Smooth muscle cell of the brain vasculature (primary cell): ENCODE results near the gene AZI2.

Experiments
- DNase-seq: peaks from one replicate; pipeline ENCODE4 v3.0.0-alpha.2; 2012; ENCODE audit warnings: low read depth, low spot score

Gene AZI2

DNA sequence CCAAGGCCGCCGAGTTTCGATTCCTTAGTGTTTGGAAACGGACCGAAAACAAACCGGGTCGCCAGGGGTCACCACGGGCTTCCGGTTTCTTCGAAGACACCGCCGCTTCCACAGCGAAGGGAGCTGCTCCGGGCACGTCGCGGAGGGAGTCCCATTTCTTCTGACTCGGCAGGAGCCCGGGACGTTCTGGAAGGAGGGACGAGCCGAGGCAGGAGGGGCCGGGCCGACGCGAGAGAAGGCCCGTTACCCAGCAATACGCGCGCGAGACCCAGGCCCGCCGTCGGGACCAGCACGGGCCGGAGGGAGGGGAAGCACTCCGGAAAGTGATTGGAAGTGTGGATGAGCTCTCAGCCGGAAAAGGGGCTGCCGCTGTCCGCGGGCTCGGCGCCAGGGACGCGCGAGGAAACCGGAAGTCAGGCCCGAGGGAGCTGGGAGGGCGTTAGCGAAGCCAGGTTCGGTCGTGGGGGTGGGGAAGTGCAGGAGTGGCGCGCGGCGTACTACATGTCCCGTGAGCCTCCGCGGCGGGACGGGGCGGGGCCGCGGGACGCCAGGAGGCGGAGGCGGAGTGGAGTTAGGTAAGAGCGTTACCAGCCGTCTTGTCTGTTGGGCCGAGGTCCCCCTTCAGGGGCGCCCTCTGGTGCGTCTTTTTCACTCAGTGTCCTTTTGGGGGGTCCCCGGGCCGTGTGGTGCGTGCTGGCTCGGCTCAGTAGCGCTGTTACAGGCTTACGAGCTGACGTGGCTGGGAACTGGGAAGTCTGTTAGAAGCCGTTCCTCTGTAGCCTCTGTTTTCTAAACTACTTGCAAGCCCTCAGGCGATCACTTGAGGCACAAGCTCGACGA lies at the start of gene AZI2, which contains the start of gene ZCWPW2:
AZI2 (minus strand) TSS at position 196 of the 840 bp plus-strand sequence. CDS start 8,207 bp downstream, outside the sequence.
ZCWPW2 (plus strand) TSS at position 93 of the 840 bp plus-strand sequence. CDS start 64,348 bp downstream, outside the sequence.
- DNase-seq = peak; percentile 92

GRCh38 chr3:28388978-28389377 lies 40.4 kb upstream of the AZI2 start:
- no peak for DNase-seq

- DNase-seq = no peak
These were observed 37.4 kb upstream of the AZI2 start for GRCh38 chr3:28386049-28386448.

- DNase-seq = no peak
These were observed 27.8 kb upstream of the AZI2 start for GRCh38 chr3:28376424-28376823.

- no peak for DNase-seq
These were observed 911 bp upstream of the AZI2 start for GRCh38 chr3:28349469-28350000.

- DNase-seq = no peak
These were observed 377 bp downstream of the AZI2 start for GRCh38 chr3:28348265-28348628.

DNA sequence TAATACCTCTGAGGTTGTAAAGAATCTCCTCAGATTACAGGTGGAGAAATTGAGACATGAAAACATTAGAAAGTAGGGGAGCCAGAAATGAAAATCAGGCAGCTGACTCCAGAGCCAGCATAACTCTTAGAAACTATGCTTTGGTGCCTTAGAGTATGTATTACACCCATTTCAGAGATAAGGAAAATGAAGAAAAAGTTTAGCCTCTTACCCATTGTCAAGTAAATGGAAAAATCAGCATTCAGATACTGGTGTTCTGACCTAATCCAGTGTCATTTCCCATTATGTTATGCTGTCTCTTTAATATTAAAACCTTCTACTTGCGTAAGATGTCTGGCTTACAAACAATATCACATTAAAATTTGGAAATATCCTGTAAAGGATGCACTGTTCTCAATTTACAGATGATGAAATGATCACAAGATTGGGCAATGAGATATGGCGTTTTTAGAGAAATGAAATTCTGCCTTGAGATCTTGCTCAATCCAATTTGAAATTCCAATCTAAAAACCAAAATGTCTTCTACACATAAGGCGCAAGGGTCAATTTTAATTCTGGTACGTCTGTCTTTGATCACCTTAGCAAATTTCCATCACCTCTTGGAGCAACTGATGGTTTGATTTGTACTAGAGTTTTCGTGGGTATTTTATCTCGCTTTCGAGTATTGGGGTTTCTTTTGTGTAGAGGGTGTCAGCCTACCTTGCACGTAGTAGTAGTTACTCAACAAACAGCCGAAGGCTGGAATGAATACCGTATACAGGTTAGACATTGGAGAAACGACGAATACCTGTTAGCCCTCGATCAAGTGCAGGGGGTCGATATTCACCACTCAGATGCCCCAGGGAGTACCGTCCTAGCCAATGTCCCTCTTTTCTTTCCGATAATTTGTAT lies 1.0 kb downstream of the AZI2 start:
- DNase-seq = no peak

GRCh38 chr3:28345690-28346089 lies 2.9 kb downstream of the AZI2 start:
- no peak for DNase-seq

- DNase-seq = no peak
These were observed 5.5 kb downstream of the AZI2 start for GRCh38 chr3:28343144-28343543.

GRCh38 chr3:28337230-28337629 lies 11.4 kb downstream of the AZI2 start:
- DNase-seq = no peak

DNA sequence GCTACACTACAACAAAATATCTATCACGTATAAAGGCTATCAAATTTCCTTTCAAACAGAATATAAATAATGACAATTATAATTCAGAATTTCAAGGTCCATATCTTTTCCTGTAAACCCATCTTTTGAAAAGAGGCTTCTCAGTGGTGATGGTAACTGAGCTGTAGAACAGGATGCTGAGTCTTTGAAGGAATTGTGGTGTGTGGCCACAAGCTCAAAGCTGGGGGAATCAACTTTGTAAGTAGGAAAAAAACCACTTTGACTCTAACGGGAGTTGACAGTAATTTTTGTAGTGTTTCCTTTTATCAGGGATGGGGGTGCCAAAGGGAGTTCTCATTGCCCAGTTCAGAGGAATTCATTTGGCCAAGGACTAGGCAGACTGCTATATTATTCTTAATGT lies 13.4 kb downstream of the AZI2 start:
- DNase-seq = no peak

GRCh38 chr3:28334552-28334951 lies 14.1 kb downstream of the AZI2 start:
- DNase-seq = no peak

GRCh38 chr3:28328188-28329151 lies 20.2 kb downstream of the AZI2 start:
- no peak for DNase-seq

DNA sequence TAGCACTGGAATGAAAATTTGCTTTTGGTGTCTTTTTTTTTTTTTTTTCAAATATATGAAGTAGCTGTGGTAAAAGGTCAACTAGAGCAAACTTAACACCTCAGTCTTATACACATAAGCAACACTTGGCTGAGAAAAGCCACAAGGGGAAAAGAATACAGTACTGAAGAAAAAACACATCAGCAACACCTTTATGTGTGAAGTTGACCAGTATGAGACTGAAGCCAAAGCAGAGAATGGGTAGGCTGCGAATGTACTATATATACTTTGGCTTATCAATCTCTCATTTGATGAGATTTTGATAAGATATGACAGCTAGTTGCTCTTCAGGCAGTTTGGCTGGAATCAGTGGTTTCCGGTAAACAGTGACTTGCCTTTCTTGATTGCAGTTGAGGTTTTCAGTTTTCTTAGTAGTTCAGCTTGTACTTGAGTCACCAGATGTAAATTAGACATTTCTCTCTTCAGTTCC lies 22.1 kb downstream of the AZI2 start:
- no peak for DNase-seq

- DNase-seq = no peak
These were observed 26.2 kb downstream of the AZI2 start for GRCh38 chr3:28322464-28322863.

GRCh38 chr3:28320981-28321380 lies 27.6 kb downstream of the AZI2 start:
- no peak for DNase-seq

DNA sequence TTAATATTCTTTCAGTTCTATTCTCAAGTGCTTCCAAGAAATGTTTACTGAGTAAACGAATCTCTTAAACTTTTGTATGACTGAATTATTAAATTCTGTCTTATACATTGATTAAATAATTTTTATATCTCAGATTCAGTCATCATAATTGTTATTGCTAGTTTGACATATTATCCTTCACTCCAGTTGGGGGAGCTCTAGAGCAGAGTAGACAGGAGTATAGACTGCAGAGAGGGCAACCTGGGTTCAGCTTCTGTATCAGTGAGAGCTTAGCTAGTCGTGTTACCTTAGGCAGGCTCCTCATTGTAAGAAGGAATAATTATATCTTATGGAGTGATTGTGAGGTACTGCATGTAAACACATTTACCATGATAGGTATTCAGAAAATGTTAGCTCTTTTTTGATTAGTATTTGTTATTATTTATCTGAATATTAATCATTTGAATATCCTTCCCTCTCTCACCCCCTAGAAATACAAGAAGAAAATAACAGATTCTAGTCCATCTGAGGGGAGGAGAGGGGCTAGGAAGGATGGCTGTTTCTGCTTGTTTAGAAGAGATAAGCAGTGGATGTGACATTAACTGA lies 31.1 kb downstream of the AZI2 start:
- no peak for DNase-seq

- no peak for DNase-seq
These were observed 32.4 kb downstream of the AZI2 start for GRCh38 chr3:28316226-28316625.

GRCh38 chr3:28315711-28316110 lies 32.9 kb downstream of the AZI2 start:
- no peak for DNase-seq

GRCh38 chr3:28308196-28308595 lies 40.4 kb downstream of the AZI2 start:
- no peak for DNase-seq

DNA sequence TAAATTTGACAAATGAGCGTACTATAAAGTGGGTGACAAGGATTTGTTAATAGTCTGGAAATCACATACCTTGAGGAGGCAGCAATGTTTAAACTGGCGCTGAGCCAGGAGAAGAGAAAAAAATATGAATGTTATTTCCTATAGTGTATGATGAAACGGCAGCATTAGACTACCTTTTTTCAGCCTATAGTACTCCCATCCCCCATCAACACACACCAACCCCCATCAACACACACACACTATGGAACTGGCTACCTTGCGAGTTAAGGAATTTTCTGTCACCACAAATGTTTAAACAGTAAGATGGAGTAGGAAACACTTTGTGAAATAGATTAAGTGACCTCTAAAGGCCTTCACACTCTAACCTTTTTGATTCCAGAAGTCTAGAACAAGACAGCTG lies 46.9 kb downstream of the AZI2 start:
- no peak for DNase-seq
